GM19035 (cell line): ENCODE results near the gene RGS9.
A peak's percentile ranks its signal among the peaks of the same experiment; 100 is the strongest.
"Not testable (repeated sequence)": the region's sequence is repeated elsewhere in the genome, so short reads cannot be mapped to it uniquely, and the experiment has no call there.

Experiments
- ATAC-seq: cut with Tn5 transposase; IDR thresholded peaks from one replicate; pipeline ENCODE4 v1.9.1; 2021; ENCODE audit not compliant: unreplicated experiment

The RGS9 gene

DNA sequence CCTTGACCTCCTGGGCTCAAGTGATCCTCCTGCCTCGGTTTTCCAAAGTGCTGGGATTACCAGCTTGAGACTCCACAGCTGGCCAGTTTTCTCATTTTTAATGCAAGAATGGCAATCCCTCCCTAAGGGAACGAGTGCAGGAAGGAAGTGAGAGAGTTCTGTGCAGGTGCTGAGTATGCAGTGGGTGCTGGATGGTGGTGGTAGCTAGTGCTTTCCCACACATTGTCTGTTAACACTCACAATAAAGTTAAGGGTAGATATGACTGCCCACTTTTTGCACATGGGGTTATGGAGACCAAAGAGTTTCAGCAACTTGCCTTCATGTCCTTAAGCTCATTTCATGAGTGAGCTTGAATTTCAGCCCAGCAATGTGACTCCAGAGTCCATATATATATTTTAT is 18.5 kb downstream of the RGS9 start:
- peak; percentile 50 for ATAC-seq

DNA sequence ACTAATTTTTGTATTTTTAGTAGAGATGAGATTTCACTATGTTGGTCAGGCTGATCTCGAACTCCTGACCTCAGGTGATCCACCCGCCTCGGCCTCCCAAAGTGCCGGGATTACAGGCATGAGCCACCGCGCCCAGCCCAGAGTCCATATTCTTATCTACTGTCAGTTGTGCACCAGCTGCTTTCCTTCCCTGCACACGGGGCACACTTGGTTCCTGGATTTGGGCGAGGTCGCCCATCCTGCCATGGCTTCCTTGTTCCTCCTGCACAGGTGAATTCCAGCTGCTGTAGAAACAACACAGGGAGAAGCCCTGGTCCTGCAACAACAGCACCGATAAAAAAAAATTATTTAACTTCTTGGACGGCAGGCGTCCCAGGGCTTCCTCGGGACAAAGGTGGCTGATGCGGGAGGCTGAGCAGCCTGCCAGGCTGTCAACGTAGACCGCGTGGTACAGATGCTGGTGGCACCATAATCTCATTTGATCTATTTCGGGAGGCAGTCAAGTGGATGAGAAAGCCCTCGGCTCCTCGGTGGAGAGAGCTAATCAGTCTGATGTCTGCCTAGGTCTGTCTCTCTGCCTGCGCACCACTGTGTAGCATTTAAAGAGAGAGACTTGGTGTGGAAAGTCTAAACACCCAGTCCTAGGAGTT is 19.1 kb downstream of the RGS9 start:
- ATAC-seq: no peak

DNA sequence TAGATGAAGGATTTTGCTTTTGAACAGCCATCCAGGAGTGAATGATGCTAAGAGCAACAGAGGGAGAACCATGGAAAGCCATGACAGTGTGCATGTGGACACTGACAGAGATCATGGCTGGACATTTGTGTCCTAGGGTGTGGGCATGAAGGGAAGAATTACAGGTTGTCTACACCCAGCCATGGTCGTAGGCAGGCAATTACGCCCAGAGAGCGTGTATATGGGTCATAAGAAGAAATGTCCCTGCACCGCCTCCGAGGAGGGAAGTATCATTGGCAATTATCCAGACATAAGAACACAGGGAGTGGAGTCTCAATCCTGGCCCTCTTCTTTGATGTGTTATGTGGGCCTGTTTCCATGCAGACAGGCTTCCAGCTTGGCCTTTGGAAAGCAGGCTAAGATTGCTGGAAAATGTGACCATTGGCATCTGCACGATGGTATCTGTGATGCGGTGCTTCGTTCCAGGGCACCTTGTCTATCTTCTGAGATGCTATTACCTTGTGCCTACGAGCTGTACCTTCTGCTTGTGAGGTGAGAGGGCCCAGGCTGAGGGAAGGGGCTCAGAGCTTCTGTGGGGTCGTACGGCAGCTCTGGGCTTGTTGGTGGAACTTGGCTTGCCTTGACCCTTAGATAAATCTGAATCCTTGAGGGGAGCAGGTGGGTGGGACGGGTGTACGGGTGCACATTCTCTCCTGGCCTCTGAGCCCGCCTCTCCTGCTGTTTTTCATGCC is 19.8 kb downstream of the RGS9 start:
- ATAC-seq: no peak

DNA sequence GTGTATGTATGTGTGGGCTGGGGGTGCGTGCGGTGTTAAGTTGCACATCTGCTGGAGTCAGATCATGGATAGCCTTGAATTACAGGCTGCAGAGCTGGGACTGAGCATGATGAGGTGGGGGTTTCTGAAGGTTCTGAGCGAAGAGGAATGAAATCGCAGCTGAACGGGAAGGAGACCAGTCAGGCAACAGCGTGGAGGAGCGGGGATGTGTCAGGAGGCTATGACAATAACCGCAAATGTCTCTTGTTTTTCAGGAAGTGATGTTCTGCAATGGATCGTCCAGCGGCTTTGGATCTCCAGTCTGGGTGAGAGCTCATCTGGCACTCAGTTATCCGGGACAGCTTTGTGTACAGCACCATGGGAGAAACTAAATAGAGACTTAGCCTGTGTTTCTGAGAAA is 20.9 kb downstream of the RGS9 start:
- no peak for ATAC-seq

DNA sequence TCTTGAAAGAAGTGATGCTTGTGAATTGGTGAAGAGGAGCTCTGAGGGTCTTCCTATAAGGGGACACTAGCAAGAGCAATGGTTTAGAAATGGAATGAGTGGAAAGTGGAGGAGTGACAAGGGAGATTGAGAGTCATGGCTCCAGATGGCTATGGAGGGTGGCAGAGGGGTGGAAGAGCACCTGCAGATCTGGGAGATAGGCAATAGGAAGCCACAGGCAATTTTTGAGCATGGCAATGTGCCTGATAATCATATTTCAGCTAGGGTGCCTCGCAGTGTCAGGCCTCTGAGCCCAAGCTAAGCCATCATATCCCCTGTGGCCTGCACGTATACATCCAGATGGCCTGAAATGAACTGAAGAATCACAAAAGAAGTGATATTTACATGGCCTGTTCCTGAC is 21.5 kb downstream of the RGS9 start:
- no peak for ATAC-seq

DNA sequence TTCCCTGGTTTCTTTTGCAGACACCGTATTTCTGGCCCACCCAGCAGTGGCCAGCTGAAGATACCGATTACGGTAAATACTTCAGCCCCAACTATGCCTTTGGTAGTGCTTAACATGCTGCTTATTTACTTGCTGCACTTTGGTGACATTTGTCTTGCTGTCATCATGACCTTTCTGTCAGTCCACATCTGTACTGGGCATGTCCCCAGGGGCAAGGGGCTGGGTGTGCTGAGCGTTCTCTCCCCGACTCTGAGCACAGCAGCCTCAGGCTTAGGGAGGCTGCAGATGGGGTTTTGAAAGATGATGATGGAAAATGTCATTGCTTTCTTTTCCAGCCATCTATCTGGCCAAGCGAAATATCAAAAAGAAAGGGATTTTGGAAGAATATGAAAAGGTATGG is 23.3 kb downstream of the RGS9 start:
- ATAC-seq: no peak

DNA sequence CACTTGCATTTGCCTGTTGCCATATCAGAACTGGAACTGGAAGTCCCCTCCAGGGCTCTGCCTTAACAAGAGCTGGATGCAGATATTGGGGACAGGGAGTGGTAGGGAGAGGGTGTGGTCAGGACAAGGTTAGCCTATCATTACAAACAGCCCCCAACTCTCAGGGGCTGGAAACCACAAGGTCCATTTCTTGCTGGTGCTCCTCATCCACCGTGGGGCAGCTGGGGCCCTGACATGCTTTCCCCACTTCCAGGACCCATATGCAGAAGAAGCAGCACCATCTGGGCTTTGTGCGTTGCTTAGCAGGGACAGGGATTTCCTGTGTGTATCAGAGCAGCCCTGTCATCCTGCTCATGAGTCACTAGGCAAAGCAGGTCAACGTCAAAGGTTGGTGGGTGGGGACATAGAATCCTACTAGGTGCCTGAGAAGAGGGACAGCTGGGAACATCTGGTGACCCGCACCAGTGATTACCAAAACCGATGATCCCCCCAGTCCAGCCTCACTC is 26.9 kb downstream of the RGS9 start:
- ATAC-seq: peak; percentile 90

DNA sequence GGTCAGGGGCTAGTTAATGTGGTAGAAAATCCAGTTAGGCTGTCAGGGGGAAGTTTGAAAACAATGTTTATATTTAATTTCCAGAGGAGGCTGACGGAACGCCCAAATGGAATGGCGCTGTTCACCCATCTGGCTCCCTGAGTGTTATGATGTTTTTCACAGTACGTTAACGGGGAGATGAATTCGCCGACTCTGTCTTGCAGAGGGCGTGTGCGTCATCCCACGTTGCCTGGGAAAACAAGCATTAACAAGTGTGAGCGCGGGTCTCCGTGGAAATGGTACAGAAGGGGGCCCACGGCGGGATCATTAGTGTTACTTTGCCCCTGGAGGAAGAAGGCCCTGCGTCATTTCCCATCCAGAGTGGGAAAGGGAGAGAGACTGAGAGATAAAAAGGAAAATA is 29.6 kb downstream of the RGS9 start:
- no peak for ATAC-seq

DNA sequence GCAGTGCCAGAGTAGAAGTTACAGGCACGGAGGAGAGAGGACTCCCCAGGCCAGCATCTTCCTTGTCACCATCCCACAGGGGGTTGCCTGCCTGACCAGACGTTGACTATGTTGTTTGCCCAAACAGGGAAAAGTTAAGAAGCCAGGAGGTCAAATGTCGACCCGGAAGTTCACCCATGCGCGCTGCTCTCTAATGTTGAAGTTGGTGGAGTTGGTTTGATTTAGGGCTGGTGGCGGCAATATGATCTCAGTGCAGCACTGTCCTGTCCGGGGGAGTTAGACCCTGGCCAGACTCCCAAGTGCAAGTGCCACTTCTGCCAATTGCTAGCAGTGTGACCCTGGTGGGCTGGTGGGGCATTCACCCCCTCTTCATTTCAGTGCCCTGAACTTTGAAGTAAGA is 30.4 kb downstream of the RGS9 start:
- ATAC-seq: no peak

DNA sequence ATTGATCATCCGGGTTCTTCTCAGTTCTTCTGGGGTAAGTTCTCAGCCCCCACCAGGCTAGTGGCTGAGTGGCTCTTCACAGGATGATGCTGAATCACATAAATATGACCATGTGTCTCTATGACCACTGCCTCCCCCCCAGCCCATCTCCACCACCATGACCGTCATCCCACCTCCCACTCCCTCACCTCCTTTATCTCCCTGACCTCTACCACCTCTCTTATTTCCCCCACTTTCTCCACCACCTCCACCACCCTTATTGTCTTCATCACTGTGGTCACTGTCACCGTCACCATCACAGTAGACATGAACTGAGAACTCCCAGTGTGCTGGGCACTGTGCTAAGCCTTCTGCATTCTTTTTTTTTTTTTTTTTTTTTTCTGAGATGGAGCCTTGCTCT is 32.5 kb downstream of the RGS9 start:
- no peak for ATAC-seq

DNA sequence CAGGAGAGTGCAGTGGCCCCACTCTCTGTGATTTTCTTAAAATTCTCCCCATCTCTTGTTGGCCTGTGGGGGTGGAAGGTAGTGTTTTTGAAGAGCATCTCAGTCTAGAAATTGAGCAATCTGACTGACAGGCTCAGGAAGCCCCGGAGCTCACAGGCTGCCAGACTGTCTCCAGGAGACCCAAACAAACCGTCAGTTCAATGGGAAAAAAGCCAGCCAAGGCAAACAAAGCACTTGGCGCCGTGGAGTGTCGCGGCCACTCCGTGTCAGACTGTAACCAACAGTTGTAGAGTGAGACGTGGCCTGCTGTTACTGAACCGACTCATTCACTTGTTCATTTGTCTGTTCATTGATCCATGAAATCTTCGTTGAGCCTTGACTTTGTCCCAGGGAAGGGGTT is 33.7 kb downstream of the RGS9 start:
- no peak for ATAC-seq

DNA sequence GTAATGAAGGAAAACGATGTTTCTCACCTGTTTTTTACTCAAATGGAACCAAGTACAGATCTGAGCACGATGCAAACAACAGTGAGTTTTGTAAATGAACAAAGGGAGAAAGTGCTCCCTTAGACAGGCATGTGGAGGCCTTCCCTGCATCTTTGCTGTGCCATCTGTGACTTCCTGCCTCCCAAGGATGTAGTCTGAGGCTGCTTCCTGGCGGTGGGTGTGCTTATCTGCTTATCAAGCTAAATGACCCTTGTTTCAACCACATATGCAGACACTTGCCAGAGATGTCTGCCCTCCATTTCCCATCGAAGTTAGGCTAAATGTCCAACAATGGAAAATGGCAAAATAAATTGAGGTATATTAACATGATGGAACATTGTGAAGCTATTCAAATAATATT is 34.6 kb downstream of the RGS9 start:
- ATAC-seq: no peak

DNA sequence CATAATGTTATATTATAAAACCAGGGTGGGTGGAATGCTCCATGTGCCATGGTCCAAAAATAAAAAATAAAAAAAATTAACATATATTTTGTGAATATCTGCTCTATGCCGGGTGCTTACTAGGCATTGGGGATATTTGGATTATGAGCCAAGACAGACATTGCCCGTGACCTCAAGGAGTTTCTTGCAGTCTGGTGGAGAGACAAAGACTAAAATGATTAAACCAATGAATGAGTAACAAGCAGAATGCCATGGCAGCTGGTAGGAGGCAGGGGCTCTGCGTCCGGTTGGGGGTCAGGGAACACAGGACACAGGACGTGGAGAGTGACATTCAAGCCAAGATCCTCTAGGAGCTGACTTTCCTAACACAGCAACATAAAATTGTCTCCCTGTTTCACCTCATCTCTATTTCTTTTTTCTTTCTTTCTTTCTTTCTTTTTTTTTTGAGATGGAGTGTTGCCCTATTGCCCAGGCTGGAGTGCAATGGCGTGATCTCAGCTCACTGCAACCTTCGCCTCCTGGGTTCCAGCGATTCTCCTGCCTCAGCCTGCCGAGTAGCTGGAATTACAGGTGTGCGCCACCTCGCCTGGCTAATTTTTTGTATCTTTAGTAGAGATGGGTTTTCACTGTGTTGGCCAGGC is 35.4 kb downstream of the RGS9 start:
- no peak for ATAC-seq

DNA sequence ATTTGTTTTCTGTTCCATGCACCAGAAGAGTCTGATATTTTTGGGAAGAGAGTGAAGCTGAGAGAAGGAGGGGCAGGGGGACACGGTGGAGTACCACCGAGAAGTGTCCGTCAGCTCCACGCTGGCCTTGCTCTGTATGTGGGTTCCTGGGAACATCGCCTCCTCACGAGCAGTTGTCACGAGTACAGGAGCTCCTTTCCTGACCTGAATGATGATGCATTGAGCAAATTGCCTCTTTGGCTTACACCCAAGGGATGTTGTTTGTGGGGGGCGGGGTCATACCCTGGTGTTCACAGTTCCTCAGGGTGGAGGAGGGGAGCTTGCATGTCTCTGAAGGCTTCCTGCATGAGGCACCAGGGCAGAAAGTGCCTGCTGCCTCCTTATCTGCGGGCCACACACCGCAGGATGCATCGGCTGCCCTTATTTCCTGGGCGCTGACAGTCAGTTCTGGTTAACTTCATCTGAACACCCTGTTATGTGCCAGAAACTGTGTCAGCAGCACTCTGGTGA is 36.2 kb downstream of the RGS9 start:
- no peak for ATAC-seq

DNA sequence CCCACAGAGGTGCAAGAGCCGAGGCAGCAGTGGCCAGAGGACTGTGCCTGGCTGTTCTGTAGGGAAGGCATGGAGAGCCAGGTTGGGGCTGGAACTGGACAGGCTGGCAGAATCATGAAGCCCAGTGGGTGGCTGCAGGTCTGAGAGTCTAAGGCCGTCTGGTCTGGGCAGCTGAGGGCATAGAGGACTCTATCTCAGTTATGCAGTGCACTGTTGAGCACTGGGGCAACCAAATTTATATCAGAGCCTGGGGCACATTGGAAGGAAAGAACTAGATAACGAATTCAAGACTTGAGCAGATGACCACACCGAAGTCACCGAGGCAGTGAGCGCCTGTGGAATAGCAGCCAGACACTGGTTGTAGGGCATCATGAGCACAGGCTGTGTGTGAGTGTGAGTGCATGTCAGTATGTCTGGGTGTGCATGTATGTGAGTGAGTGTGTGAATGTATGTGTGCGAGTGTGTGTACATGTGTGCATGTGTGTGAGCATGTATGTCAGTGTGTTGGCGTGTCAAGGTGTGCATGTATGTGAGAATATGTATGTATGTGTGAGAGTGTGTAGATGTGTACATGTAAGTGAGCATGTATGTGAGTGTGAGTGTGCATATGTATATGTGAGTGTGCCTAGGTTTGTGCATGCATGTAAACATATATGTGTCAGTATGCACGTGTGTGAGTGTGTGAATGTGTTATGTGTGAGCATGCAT is 37.0 kb downstream of the RGS9 start:
- no peak for ATAC-seq

DNA sequence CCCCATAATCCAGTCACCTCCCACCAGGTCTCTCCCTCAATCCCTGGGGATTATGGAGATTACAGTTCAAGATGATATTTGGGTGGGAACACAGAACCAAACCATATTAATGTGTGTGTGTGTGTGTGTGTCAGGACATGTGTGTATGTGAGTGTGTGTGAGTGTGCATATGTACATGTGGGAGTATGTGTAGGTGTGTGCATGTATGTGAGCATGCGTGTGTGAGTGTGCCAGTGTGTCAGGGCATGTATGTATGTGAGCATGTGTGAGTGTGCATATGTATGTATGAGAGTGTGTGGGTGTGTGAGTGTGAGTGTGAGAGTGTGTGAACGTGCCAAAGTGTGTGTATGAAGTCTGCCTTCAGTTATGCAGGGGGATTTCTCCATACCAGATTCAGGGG is 37.8 kb downstream of the RGS9 start:
- no peak for ATAC-seq

DNA sequence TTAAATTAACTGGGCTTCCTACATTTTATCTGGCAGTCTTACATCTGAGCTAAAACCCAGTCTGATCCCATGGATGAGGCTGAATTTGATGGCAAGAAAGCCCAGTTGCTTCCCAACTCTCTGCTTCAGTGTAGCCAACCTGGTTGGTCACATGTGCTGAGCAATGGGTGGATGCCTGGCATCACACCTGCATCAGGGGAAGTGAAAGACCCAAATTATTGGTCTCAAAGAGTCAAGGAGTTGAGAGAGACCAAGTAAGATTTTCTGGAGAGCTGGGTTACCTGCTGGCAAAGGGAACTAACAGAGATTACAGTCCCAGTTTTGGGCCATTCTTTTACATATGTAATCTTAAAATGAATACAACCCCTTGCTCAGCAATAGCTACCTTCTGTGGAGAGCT is 38.8 kb downstream of the RGS9 start:
- no peak for ATAC-seq

DNA sequence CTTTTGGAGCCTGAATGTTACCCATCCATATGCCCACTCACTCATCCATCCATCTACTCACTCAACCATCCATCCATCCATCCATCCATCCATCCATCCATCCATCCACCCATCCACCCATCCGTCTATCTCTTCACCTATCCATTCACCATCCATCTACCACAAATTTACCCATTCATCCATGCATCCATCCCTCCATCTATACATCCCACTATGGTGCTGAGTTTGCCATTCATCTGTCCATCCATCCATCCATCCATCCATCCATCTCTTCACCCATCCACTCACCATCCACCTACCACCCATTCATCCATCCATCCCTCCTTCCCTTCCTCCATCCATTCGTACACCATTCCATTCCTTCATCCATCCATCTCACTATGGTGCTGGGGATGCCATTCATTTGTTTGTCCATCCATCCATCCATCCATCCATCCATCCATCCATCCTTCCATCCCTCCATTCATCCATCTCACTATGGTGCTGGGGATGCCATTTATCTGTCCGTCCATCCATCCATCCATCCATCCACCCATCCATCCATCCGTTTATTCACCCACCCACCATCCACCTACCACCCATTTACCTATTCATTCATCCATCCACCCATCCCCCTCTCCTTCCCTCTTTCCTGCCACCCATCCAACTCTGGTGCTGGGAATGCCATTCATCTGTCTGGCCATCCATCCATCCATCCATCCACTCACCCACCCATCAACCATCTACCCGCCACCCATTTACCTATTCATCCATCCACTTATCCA is 39.7 kb downstream of the RGS9 start:
- no peak for ATAC-seq

DNA sequence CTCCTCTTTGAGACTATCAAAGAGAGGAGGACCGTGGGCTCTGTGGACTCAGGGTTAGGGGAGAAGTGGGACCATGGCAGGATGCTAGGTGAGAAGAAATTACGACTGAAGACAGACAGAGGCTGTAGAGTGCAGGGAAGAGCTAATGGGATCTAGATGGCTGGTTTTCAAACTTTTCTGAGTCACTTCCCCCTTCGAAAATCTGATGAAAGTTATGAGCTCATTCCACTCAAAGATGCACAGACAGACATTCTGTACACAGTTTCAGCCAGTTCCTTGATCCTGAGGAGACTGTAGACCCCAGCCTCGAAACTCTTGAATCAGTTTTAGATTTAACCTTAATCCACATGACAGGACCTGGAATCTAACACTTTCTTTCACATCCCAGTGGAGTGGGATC is 40.7 kb downstream of the RGS9 start:
- ATAC-seq: no peak

DNA sequence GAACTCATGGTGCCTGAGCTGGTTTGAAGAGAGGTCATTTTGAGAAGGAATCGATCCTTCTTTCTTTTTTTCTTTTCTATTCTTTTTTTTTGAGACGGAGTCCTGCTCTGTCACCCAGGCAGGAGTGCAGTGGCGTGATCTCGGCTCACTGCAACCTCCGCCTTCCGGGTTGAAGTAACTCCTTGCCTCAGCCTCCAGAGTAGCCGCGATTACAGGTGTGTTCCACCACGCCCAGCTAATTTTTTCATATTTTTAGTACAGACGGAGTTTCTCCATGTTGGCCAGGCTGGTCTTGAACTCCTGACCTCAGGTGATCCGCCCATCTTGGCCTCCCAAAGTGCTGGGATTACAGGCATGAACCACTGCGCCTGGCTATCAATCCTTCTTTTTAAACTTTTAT is 43.1 kb downstream of the RGS9 start:
- not testable (repeated sequence) for ATAC-seq

DNA sequence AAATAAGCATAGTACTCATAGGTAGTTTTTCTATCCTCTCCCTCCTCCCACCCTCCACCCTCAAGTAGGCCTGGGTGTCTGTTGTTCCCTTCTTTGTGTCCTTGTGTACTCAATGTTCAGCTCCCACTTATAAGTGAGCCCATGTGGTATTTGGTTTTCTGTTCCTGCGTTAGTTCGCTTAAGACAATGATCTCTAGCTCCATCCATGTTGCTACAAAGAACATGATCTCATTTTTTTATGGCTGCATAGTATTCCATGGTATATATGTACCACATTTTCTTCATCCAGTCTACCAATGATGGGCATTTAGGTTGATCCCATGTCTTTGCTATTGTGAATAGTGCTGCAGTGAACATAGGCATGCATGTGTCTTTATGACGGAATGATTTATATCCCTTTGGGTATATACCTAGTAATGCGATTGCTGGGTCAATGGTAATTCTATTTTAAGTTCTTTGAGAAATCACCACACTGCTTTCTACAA is 43.6 kb downstream of the RGS9 start:
- not testable (repeated sequence) for ATAC-seq
